Glomerular endothelial cell (primary cell): ENCODE measurements around the gene CDH5. TPM values are rescaled to one million over a fixed set of nuclear protein-coding genes. Genes with fewer than 3 reads are reported as not detected.

Source experiments
- DNase-seq: peaks from one replicate; pipeline ENCODE4 v3.0.0-alpha.2; 2011; ENCODE audit warnings: low read depth, low spot score; ENCODE audit errors: extremely low read depth
- total RNA-seq: library from RNA; depleted of rRNA; stranded (reverse); fragments of >200 nt; gene quantifications from 2 replicates; pipeline ENCODE4 v1.2.3, GENCODE V29; 2015

The CDH5 gene
- total RNA-seq, 1 donor from 2014 or later, result 1,752 TPM

- DNase-seq, result no peak
These were observed 7.2 kb downstream of the CDH5 start for GRCh38 chr16:66373667-66374066.

GRCh38 chr16:66374176-66374575 is 7.7 kb downstream of the CDH5 start:
- DNase-seq, result no peak

- no peak for DNase-seq
These were observed 9.0 kb downstream of the CDH5 start for GRCh38 chr16:66375451-66375850.

GRCh38 chr16:66376114-66376513 is 9.6 kb downstream of the CDH5 start:
- no peak for DNase-seq

- DNase-seq, result no peak
These were observed 10.2 kb downstream of the CDH5 start for GRCh38 chr16:66376577-66377305.

GRCh38 chr16:66377324-66377723 is 10.8 kb downstream of the CDH5 start:
- DNase-seq, result no peak

GRCh38 chr16:66378741-66379570 is 12.5 kb downstream of the CDH5 start:
- no peak for DNase-seq

GRCh38 chr16:66379571-66379941 is 13.1 kb downstream of the CDH5 start:
- DNase-seq, result no peak

- DNase-seq, result no peak
These were observed 13.9 kb downstream of the CDH5 start for GRCh38 chr16:66380421-66380820.

- DNase-seq, result no peak
These were observed 15.2 kb downstream of the CDH5 start for GRCh38 chr16:66381585-66382170.

- DNase-seq, result peak; percentile 99
These were observed 15.9 kb downstream of the CDH5 start for GRCh38 chr16:66382171-66382965.

GRCh38 chr16:66382966-66383299 is 16.4 kb downstream of the CDH5 start:
- no peak for DNase-seq

GRCh38 chr16:66383551-66383950 is 17.1 kb downstream of the CDH5 start:
- no peak for DNase-seq

- DNase-seq, result no peak
These were observed 18.9 kb downstream of the CDH5 start for GRCh38 chr16:66385415-66385814.

GRCh38 chr16:66386629-66387622 is 20.4 kb downstream of the CDH5 start:
- DNase-seq, result no peak

- DNase-seq, result no peak
These were observed 21.4 kb downstream of the CDH5 start for GRCh38 chr16:66387817-66388332.

- DNase-seq, result no peak
These were observed 22.1 kb downstream of the CDH5 start for GRCh38 chr16:66388350-66389139.

GRCh38 chr16:66389256-66390176 is 23.0 kb downstream of the CDH5 start:
- no peak for DNase-seq
